Fibroblast of lung (primary cell): ENCODE data around the gene MARF1.

ENCODE experiments used
- CTCF ChIP-seq, 2 donors: IDR thresholded peaks in 1 of 2; conservative IDR thresholded peaks in 1 of 2; 1 replicate in 1 of 2; 2 replicates in 1 of 2; pipeline ENCODE4 v1.5.1; 2011 to 2012; ENCODE audit warnings: low read length in 2 of 2, control low read depth in 1 of 2, inconsistent platforms in 1 of 2, low read depth in 1 of 2, mild to moderate bottlenecking in 1 of 2
- EZH2 ChIP-seq: IDR thresholded peaks from 2 replicates; pipeline ENCODE4 v1.5.1; 2012; ENCODE audit warnings: low read length, control low read depth, mild to moderate bottlenecking; ENCODE audit errors: missing control alignments

- TF ChIP-seq EZH2: no peak
- no peak for TF ChIP-seq CTCF (conservative IDR thresholded peaks at IDR 0.05 in 1 of 2, IDR thresholded peaks at IDR 0.05 in 1 of 2; ENCODE audit: low read depth in 1 of 2, low read length in 2 of 2)
Observed at GRCh38 chr16:15616012-15616411, 26.9 kb downstream of the MARF1 start.
